H1 (cell line): ENCODE results near the gene TM7SF3. TPM values are rescaled to one million over a fixed set of nuclear protein-coding genes. Genes with fewer than 3 reads are reported as not detected.
A peak's percentile ranks its signal among the peaks of the same experiment; 100 is the strongest.

Experiments used
- ASH2L ChIP-seq: fragments of 200-600, 300-600 bp; sonication (generic); IDR thresholded peaks from one replicate; pipeline ENCODE4 v1.7.1; 2017; ENCODE audit warnings: low read length
- CTBP2 ChIP-seq: IDR thresholded peaks from 2 replicates; pipeline ENCODE4 v1.7.0; 2011; ENCODE audit warnings: borderline replicate concordance, mild to moderate bottlenecking, moderate library complexity, mixed read lengths, low read length; ENCODE audit not compliant: insufficient read depth, insufficient read length
- HDAC6 ChIP-seq: IDR thresholded peaks from one replicate; pipeline ENCODE4 v1.7.1; 2012; ENCODE audit warnings: low read depth, mild to moderate bottlenecking, inconsistent platforms, low read length, moderate library complexity
- KDM5A ChIP-seq: fragments of 200-600 bp; IDR thresholded peaks from 2 replicates; pipeline ENCODE4 v1.7.1; 2012; ENCODE audit warnings: mild to moderate bottlenecking, low read length, inconsistent platforms, mixed read lengths
- PHF8 ChIP-seq: fragments of 200-600 bp; sonication (generic); conservative IDR thresholded peaks from 2 replicates; pipeline ENCODE4 v1.7.1; 2012; ENCODE audit warnings: low read depth, mild to moderate bottlenecking, inconsistent platforms, low read length, moderate library complexity
- POLR2A ChIP-seq, 2 experiments: IDR thresholded peaks; 1 replicate in 1 of 2; 2 replicates in 1 of 2; pipeline ENCODE4 v1.6.1; 2011; ENCODE audit warnings: low read depth in 2 of 2, low read length in 2 of 2, mild to moderate bottlenecking in 2 of 2; ENCODE audit errors: control extremely low read depth in 1 of 2
- SP1 ChIP-seq: IDR thresholded peaks from 2 replicates; pipeline ENCODE4 v1.6.1; 2011; ENCODE audit warnings: low read depth, low read length
- SUZ12 ChIP-seq: fragments of 200-600 bp; sonication (generic); IDR thresholded peaks from 2 replicates; pipeline ENCODE4 v1.6.1; 2012; ENCODE audit warnings: mild to moderate bottlenecking, inconsistent platforms, low read length, moderate library complexity, mixed read lengths
- TAF1 ChIP-seq: IDR thresholded peaks from 2 replicates; pipeline ENCODE4 v1.6.1; 2011; ENCODE audit warnings: mild to moderate bottlenecking, low read depth, low read length
- polyA plus RNA-seq, 7 experiments: library from polyadenylated mRNA; depleted of rRNA in 3 of 7; stranded (reverse) in 5 of 7; unstranded in 2 of 7; fragments of >200 nt in 5 of 7; fragments of 200-250 nt in 2 of 7; gene quantifications; 1 replicate in 5 of 7; 2 replicates in 1 of 7; 4 replicates in 1 of 7; pipeline versions ENCODE4 v1.2.1 to v1.2.3, GENCODE V29; 2011 to 2013; ENCODE audit warnings: missing spikeins in 2 of 7, mixed read lengths in 2 of 7
- total RNA-seq: library from RNA; stranded (reverse); fragmentation: NEBNext Ultra II Directional; extraction: Animal tissue kit (Norgen Biotek cat#: 25700); gene quantifications from 2 replicates; pipeline ENCODE4 v1.2.1, GENCODE V29; 2021

TM7SF3 gene
- total and polyA plus RNA-seq, 2 of the 8 experiments (the other 6 are each of a cell fraction or from before 2014, with no cell fraction given) = 57.9 to 77.2 TPM

DNA sequence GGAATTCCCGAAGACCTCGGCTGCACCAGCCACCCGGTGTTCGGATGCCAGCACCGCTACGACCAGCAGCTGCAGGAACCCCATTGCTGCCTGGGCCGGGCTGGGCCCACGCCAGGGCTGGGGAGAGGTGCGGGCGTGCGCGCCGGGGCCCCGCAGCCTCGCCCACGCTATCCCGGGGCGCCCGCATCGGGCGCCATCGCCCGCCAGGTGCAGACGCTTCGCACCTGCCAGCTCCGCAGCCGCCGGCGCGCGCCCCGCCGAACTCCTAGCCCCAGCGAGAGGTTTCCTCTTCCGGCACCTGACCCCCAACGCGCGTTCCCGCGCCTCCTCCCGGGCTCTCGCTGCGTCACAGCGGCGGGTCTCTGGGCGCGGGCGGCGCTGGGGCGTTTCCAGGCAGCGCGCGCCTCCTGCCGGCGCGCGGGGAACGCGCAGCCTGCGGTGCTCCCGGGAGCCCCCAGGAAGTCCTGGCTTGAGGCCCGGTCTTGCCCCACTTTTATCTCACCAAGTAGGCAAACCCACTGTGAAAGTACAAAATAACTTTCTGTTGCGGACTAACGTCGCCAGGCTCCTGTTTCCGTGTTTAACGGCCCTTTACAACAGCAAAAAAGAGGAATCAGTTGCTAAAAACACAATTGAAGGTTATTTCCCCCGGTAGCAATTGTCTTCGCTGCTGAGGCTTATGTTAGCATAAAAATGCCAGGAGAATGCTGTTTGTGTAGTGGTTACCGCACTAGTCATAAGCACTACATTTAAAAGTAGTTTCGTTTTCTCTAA lies at the start of gene TM7SF3 (continued):
- TF ChIP-seq PHF8 = peak; percentile 88
- peak; percentile 6; the same call in 1 of the 2 replicates for TF ChIP-seq SP1
- TF ChIP-seq TAF1 = peak; percentile 65; the same call in 1 of the 2 replicates
- peak; percentile 75 for TF ChIP-seq ASH2L
- TF ChIP-seq CTBP2 = no peak
- peak in 1 of 2 experiments; percentile 82; a peak in 2 of 3 replicates for TF ChIP-seq POLR2A (IDR thresholded peaks at IDR 0.05; ENCODE audit: control extremely low read depth in 1 of 2, low read depth in 2 of 2, low read length in 2 of 2)
- 0 out of 2 replicates have a peak, but pooled peaks have one; percentile 19 for TF ChIP-seq SUZ12
- TF ChIP-seq HDAC6 = no peak
- 0 out of 2 replicates have a peak, but pooled peaks have one; percentile 29 for TF ChIP-seq KDM5A
- TF ChIP-seq, all 59 proteins: peak for 25
